Measurements from ENCODE around the gene CCDC93. TPM values are rescaled to one million over a fixed set of nuclear protein-coding genes. Genes with fewer than 3 reads are reported as not detected.

Gene CCDC93
- total and polyA plus RNA-seq, 2 donors from 2014 or later, result 6.7 to 36.3 TPM

DNA sequence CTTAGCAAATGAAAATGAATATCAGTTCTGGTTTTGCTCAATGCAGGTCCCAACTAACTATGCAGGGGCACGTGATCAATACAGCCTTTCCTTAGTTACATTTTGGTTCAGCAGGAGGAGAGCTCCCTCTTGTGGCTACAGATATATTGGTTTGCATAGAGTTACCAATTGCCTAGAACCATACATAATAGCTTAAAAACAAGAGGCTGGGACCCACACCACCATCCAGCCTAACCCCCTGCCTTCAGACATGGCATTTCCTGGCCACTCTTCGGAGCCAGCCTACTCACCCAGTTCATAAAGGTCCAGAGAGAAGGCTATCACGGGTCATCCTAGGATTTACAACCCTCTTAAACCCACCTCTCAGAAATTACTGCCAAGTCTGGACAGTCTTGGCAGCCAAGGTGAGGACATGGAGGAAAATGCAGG lies 10.5 kb downstream of the CCDC93 start:
- TF ChIP-seq, protein P1, sequence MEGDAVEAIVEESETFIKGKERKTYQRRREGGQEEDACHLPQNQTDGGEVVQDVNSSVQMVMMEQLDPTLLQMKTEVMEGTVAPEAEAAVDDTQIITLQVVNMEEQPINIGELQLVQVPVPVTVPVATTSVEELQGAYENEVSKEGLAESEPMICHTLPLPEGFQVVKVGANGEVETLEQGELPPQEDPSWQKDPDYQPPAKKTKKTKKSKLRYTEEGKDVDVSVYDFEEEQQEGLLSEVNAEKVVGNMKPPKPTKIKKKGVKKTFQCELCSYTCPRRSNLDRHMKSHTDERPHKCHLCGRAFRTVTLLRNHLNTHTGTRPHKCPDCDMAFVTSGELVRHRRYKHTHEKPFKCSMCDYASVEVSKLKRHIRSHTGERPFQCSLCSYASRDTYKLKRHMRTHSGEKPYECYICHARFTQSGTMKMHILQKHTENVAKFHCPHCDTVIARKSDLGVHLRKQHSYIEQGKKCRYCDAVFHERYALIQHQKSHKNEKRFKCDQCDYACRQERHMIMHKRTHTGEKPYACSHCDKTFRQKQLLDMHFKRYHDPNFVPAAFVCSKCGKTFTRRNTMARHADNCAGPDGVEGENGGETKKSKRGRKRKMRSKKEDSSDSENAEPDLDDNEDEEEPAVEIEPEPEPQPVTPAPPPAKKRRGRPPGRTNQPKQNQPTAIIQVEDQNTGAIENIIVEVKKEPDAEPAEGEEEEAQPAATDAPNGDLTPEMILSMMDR (IDR thresholded peaks at IDR 0.05; ENCODE audit: borderline replicate concordance, extremely low read depth, insufficient read depth), result peak; percentile 72
- H3K9me3 ChIP-seq (ENCODE audit: control insufficient read depth in 2 of 3, insufficient read depth in 1 of 3, low read length in 3 of 3), result no peaks in the 10 kb centered on the region
- intact Hi-C loops (cut with DNase I), result no loop called here
- no peaks in the 10 kb centered on the region for H3K27me3 ChIP-seq (ENCODE audit: control insufficient read depth, insufficient read depth, low read length)
- H3K9ac ChIP-seq (ENCODE audit: low read length in 3 of 3), result no peak overlapping the region
- peaks cover 0 to 5% (median 5%) of the 10 kb centered on the region in 3 donors for H3K4me1 ChIP-seq (ENCODE audit: control insufficient read depth in 2 of 3, insufficient read depth in 2 of 3, low read depth in 1 of 3, low read length in 3 of 3)
- FAIRE-seq (no peak), DNase-seq (peak in 4 of 5 donors; percentile 43 to 89 (median 70))
- peaks cover 4 to 52% (median 43%) of the 10 kb centered on the region in 3 donors for H3K36me3 ChIP-seq (ENCODE audit: control insufficient read depth in 2 of 3, insufficient read depth in 3 of 3, low read length in 3 of 3)
- H3K27ac ChIP-seq (ENCODE audit: low read depth in 2 of 2, low read length in 2 of 2), result no peak overlapping the region
- H3K4me3 ChIP-seq (ENCODE audit: low read length in 3 of 3), result no peak overlapping the region

- DNase-seq (no peak), FAIRE-seq (no peak)
- peaks cover 4 to 47% (median 33%) of the 10 kb centered on the region in 3 donors for H3K36me3 ChIP-seq (ENCODE audit: control insufficient read depth in 2 of 3, insufficient read depth in 3 of 3, low read length in 3 of 3)
- H3K9ac ChIP-seq (ENCODE audit: low read length in 3 of 3), result no peak overlapping the region
- intact Hi-C loops (cut with DNase I), result no loop called here
- TF ChIP-seq, protein P1 (IDR thresholded peaks at IDR 0.05; ENCODE audit: borderline replicate concordance, extremely low read depth, insufficient read depth), result no peak
- no peak overlapping the region for H3K4me3 ChIP-seq (ENCODE audit: low read length in 3 of 3)
- H3K4me1 ChIP-seq (ENCODE audit: control insufficient read depth in 2 of 3, insufficient read depth in 2 of 3, low read depth in 1 of 3, low read length in 3 of 3), result peaks cover 0 to 5% (median 5%) of the 10 kb centered on the region in 3 donors
- no peak overlapping the region for H3K27ac ChIP-seq (ENCODE audit: low read depth in 2 of 2, low read length in 2 of 2)
- H3K27me3 ChIP-seq (ENCODE audit: control insufficient read depth, insufficient read depth, low read length), result no peaks in the 10 kb centered on the region
- no peaks in the 10 kb centered on the region for H3K9me3 ChIP-seq (ENCODE audit: control insufficient read depth in 2 of 3, insufficient read depth in 1 of 3, low read length in 3 of 3)
These were observed 13.8 kb downstream of the CCDC93 start for GRCh38 chr2:118000041-118000440.

DNA sequence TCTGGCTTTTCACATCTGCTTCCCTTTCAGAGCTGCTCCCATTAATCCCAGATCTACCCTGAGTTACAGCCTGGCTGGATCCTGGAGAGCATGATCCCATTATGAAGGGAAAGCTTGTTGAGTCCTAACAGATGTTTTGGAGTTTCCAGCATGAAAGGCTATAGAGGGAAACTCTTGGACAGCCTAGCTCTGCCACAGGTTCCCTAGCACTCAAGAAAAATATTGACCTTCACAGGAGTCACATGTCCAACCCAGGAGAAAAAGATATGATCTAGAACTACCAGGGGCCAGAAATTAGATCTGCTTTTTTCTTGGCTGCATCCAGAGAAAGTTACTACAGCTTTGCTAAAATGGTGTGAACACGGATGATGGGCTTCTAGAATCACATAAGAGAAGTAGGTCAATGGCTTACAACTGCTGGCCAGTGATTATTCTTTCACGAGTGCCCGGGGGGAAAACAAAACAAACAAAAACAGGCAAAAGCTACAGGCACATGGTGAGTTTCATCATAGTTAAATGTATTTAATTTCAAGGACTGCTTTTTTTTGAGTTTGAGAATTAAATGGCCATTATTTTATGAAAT lies 15.9 kb downstream of the CCDC93 start:
- no peak for DNase-seq
- H3K27ac ChIP-seq (ENCODE audit: low read depth in 2 of 2, low read length in 2 of 2), result no peak overlapping the region
- H3K9ac ChIP-seq (ENCODE audit: low read length in 3 of 3), result no peak overlapping the region
- peaks cover 4 to 55% (median 37%) of the 10 kb centered on the region in 3 donors for H3K36me3 ChIP-seq (ENCODE audit: control insufficient read depth in 2 of 3, insufficient read depth in 3 of 3, low read length in 3 of 3)
- intact Hi-C loops (cut with DNase I), result loop anchor here (10.0 kb wide), 1 partner anchor 163 kb away; no protein-coding TSS in a partner anchor
- TF ChIP-seq, protein P1 (IDR thresholded peaks at IDR 0.05; ENCODE audit: borderline replicate concordance, extremely low read depth, insufficient read depth), result no peak
- peaks cover 0 to 3% (median 2%) of the 10 kb centered on the region in 3 donors for H3K4me1 ChIP-seq (ENCODE audit: control insufficient read depth in 2 of 3, insufficient read depth in 2 of 3, low read depth in 1 of 3, low read length in 3 of 3)
- FAIRE-seq, result no peak
- H3K9me3 ChIP-seq (ENCODE audit: control insufficient read depth in 2 of 3, insufficient read depth in 1 of 3, low read length in 3 of 3), result no peaks in the 10 kb centered on the region
- H3K4me3 ChIP-seq (ENCODE audit: low read length in 3 of 3), result no peak overlapping the region
- H3K27me3 ChIP-seq (ENCODE audit: control insufficient read depth, insufficient read depth, low read length), result no peaks in the 10 kb centered on the region

All from kidney (tissue), 14 donors.